Neural progenitor cell (in vitro differentiated cells): Measurements from ENCODE around the gene UQCRC2. TPM values are rescaled to one million over a fixed set of nuclear protein-coding genes. Genes with fewer than 3 reads are reported as not detected.

Source experiments
- DNase-seq: peaks from one replicate; pipeline ENCODE4 v3.0.0-alpha.2; 2016; ENCODE audit warnings: low spot score
- H2AFZ ChIP-seq: fragments of 200-600 bp; sonication (generic); replicated peaks from 2 replicates; pipeline ENCODE4 v1.6.1; 2016; ENCODE audit warnings: antibody characterized with exemption
- H3F3A ChIP-seq: fragments of 200-600 bp; sonication (generic); 2 replicates; pipeline ENCODE4 v1.6.1; 2016; ENCODE audit warnings: antibody characterized with exemption, low read depth
- H3K27ac ChIP-seq: fragments of 200-600 bp; sonication (generic); 2 replicates; pipeline ENCODE4 v1.5.1; 2016; ENCODE audit warnings: mild to moderate bottlenecking
- H3K27me3 ChIP-seq: fragments of 200-600 bp; sonication (generic); 2 replicates; pipeline ENCODE4 v1.6.1; 2016; ENCODE audit warnings: mild to moderate bottlenecking, moderate library complexity
- H3K36me3 ChIP-seq: fragments of 200-600 bp; sonication (generic); 2 replicates; pipeline ENCODE4 v1.5.1; 2016
- H3K4me1 ChIP-seq: fragments of 200-600 bp; sonication (generic); 2 replicates; pipeline ENCODE4 v1.6.1; 2016; ENCODE audit warnings: mixed run types
- H3K4me2 ChIP-seq: fragments of 200-600 bp; sonication (generic); 2 replicates; pipeline ENCODE4 v1.6.1; 2016
- H3K4me3 ChIP-seq: fragments of 200-600 bp; sonication (generic); 2 replicates; pipeline ENCODE4 v1.5.1; 2016
- H3K79me2 ChIP-seq: fragments of 200-600 bp; sonication (generic); 2 replicates; pipeline ENCODE4 v1.6.1; 2016; ENCODE audit warnings: low read depth
- H3K9ac ChIP-seq: fragments of 200-600 bp; sonication (generic); 2 replicates; pipeline ENCODE4 v1.6.1; 2016
- H3K9me3 ChIP-seq: fragments of 200-600 bp; sonication (generic); 2 replicates; pipeline ENCODE4 v1.5.1; 2016; ENCODE audit warnings: low read depth
- H4K20me1 ChIP-seq: fragments of 200-600 bp; sonication (generic); 2 replicates; pipeline ENCODE4 v1.6.1; 2016; ENCODE audit warnings: low read depth
- H3K27ac Mint-ChIP-seq: 3 replicates; pipeline ENCODE4 v1.8.0; 2021; ENCODE audit warnings: mixed read lengths
- H3K27me3 Mint-ChIP-seq: 2 replicates; pipeline ENCODE4 v1.8.0; 2022; ENCODE audit warnings: low read depth, mild to moderate bottlenecking, inconsistent platforms, moderate library complexity, mixed read lengths; ENCODE audit not compliant: insufficient read depth
- H3K36me3 Mint-ChIP-seq: 3 replicates; pipeline ENCODE4 v1.8.0; 2021; ENCODE audit warnings: mixed read lengths
- H3K4me1 Mint-ChIP-seq: 3 replicates; pipeline ENCODE4 v1.8.0; 2021; ENCODE audit warnings: mixed read lengths
- H3K4me3 Mint-ChIP-seq: 3 replicates; pipeline ENCODE4 v1.8.0; 2021; ENCODE audit warnings: mild to moderate bottlenecking, moderate library complexity, mixed read lengths
- H3K9me3 Mint-ChIP-seq: 3 replicates; pipeline ENCODE4 v1.8.0; 2020; ENCODE audit warnings: mixed read lengths
- CTCF ChIP-seq: fragments of 200-600 bp; sonication (generic); IDR thresholded peaks from 2 replicates; pipeline ENCODE4 v1.5.1; 2017; ENCODE audit warnings: antibody characterized with exemption, mild to moderate bottlenecking
- EZH2 ChIP-seq: fragments of 200-600 bp; sonication (generic); IDR thresholded peaks from 2 replicates; pipeline ENCODE4 v1.6.1; 2017; ENCODE audit warnings: antibody characterized with exemption, mild to moderate bottlenecking, moderate library complexity
- EZH2phosphoT487 ChIP-seq: fragments of 200-600 bp; sonication (generic); IDR thresholded peaks from 2 replicates; pipeline ENCODE4 v1.6.1; 2017; ENCODE audit warnings: antibody characterized with exemption
- total RNA-seq: library from RNA; depleted of rRNA; stranded (reverse); fragments of >200 nt; gene quantifications from 2 replicates; pipeline ENCODE4 v1.2.3, GENCODE V29; 2015; ENCODE audit warnings: low replicate concordance

UQCRC2 gene
- total RNA-seq, 1 donor from 2014 or later: 206 TPM

GRCh38 chr16:21982108-21982507 lies 28.9 kb downstream of the UQCRC2 start:
- Histone ChIP-seq H4K20me1 (no peaks in the 10 kb centered on the region), H3K9me3 (no peaks in the 10 kb centered on the region), H3K27ac (no peak overlapping the region), H2AFZ (no peak overlapping the region), H3K27me3 (no peaks in the 10 kb centered on the region), H3F3A (no peaks in the 10 kb centered on the region), H3K4me1 (no peaks in the 10 kb centered on the region), H3K79me2 (no peaks in the 10 kb centered on the region), H3K4me2 (no peak overlapping the region), H3K36me3 (peaks cover 11% of the 10 kb centered on the region), H3K9ac (no peak overlapping the region), H3K4me3 (no peak overlapping the region)
- no peaks in the 10 kb centered on the region for H3K4me1 Mint-ChIP-seq
- TF ChIP-seq EZH2 (no peak), EZH2phosphoT487 (no peak), CTCF (no peak)
- peaks cover 12% of the 10 kb centered on the region for H3K36me3 Mint-ChIP-seq
- DNase-seq: no peak
- no peak overlapping the region for H3K27ac Mint-ChIP-seq
- H3K9me3 Mint-ChIP-seq: no peaks in the 10 kb centered on the region
- no peak overlapping the region for H3K4me3 Mint-ChIP-seq
- H3K27me3 Mint-ChIP-seq: no peaks in the 10 kb centered on the region

DNA sequence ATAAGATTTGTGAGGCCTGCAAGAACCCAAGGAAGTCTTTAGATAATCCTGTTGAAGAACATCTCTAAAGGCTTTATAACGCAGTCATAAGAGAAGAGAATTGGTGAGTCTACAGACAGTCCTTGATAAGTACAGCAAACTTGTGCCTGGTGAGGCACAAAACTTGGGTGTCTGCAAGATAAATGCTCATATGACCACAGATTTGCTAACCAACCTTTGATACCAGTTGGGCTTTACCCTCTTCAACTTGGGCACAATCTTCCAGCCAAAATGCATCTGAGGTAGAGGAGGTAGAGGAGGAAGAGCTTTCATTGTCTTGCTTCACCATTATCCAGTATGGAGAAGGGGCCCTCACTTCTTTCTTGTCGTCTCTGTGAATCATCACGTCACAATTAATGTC lies 30.9 kb downstream of the UQCRC2 start:
- Histone ChIP-seq H3F3A (no peaks in the 10 kb centered on the region), H3K9me3 (no peaks in the 10 kb centered on the region), H4K20me1 (no peaks in the 10 kb centered on the region), H3K9ac (no peak overlapping the region), H3K27me3 (no peaks in the 10 kb centered on the region), H2AFZ (no peak overlapping the region), H3K27ac (no peak overlapping the region), H3K4me2 (no peak overlapping the region), H3K4me3 (no peak overlapping the region), H3K79me2 (no peaks in the 10 kb centered on the region), H3K4me1 (no peaks in the 10 kb centered on the region), H3K36me3 (peaks cover 11% of the 10 kb centered on the region)
- H3K4me3 Mint-ChIP-seq: no peak overlapping the region
- no peak for DNase-seq
- no peak overlapping the region for H3K27ac Mint-ChIP-seq
- TF ChIP-seq EZH2 (no peak), CTCF (no peak), EZH2phosphoT487 (no peak)
- H3K36me3 Mint-ChIP-seq: peaks cover 12% of the 10 kb centered on the region
- H3K27me3 Mint-ChIP-seq: no peaks in the 10 kb centered on the region
- no peaks in the 10 kb centered on the region for H3K4me1 Mint-ChIP-seq
- no peaks in the 10 kb centered on the region for H3K9me3 Mint-ChIP-seq

DNA sequence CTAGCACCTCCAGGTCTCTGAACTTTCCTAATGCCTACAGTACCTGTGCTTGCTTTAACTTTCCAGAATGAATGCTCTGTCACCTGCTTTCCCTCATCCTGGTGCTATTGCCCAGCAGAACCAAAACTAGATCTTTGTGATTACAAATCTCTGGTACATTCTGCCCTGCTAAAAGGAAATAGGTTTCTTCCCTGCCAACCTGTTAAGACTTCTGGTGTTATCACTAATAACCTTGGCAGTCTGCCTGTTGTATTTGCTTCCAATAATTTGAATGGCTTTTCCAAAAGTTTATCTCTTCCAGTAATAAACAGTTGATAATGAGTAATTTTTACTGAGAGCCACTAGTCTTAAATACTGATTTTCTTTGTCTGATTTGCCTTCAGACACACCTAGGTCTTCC lies 32.4 kb downstream of the UQCRC2 start:
- Mint-ChIP-seq H3K4me1 (no peaks in the 10 kb centered on the region), H3K9me3 (no peaks in the 10 kb centered on the region), H3K36me3 (peaks cover 8% of the 10 kb centered on the region), H3K4me3 (no peak overlapping the region), H3K27ac (no peak overlapping the region), H3K27me3 (no peaks in the 10 kb centered on the region)
- TF ChIP-seq CTCF (no peak), EZH2 (no peak), EZH2phosphoT487 (no peak)
- peaks cover 6% of the 10 kb centered on the region for H3K4me1 ChIP-seq
- no peaks in the 10 kb centered on the region for H3K9me3 ChIP-seq
- H3K36me3 ChIP-seq: peaks cover 11% of the 10 kb centered on the region
- no peak for DNase-seq
- no peaks in the 10 kb centered on the region for H3K27me3 ChIP-seq
- no peak overlapping the region for H2AFZ ChIP-seq
- H3F3A ChIP-seq: no peaks in the 10 kb centered on the region
- no peak overlapping the region for H3K9ac ChIP-seq
- H3K79me2 ChIP-seq: no peaks in the 10 kb centered on the region
- no peak overlapping the region for H3K4me3 ChIP-seq
- no peak overlapping the region for H3K4me2 ChIP-seq
- H4K20me1 ChIP-seq: no peaks in the 10 kb centered on the region
- H3K27ac ChIP-seq: no peak overlapping the region
